Omental fat pad (tissue), 4 donors: ENCODE results near the gene USF2. TPM values are rescaled to one million over a fixed set of nuclear protein-coding genes. Genes with fewer than 3 reads are reported as not detected.
A peak's percentile ranks its signal among the peaks of the same experiment; 100 is the strongest.

Source experiments
- ATAC-seq: fragments of 150-250 bp; one replicate; pipeline ENCODE4 v1.9.1; 2016; ENCODE audit warnings: mild to moderate bottlenecking, moderate library complexity; ENCODE audit not compliant: low FRiP score
- DNase-seq: peaks from one replicate; pipeline ENCODE4 v3.0.0-alpha.2; 2019; ENCODE audit warnings: low spot score
- CTCF ChIP-seq, 3 donors: fragments of 450-650 bp; IDR thresholded peaks; one replicate each; pipeline ENCODE4 v1.5.1; 2016 to 2017; ENCODE audit warnings: antibody characterized with exemption in 3 of 3, mild to moderate bottlenecking in 3 of 3, moderate library complexity in 2 of 3
- total RNA-seq, 4 donors: library from RNA; depleted of rRNA; stranded (reverse); fragments of >200 nt; gene quantifications; one replicate each; pipeline ENCODE4 v1.1.0, GENCODE V29; 2016

Gene USF2
- total RNA-seq, 4 donors from 2014 or later = 67.0 to 106 (median 92.0) TPM

GRCh38 chr19:35267818-35268535, 785 bp upstream of the USF2 start:
- no peak for TF ChIP-seq CTCF (IDR thresholded peaks at IDR 0.05)
- ATAC-seq (peak; percentile 57), DNase-seq (no peak)

DNA sequence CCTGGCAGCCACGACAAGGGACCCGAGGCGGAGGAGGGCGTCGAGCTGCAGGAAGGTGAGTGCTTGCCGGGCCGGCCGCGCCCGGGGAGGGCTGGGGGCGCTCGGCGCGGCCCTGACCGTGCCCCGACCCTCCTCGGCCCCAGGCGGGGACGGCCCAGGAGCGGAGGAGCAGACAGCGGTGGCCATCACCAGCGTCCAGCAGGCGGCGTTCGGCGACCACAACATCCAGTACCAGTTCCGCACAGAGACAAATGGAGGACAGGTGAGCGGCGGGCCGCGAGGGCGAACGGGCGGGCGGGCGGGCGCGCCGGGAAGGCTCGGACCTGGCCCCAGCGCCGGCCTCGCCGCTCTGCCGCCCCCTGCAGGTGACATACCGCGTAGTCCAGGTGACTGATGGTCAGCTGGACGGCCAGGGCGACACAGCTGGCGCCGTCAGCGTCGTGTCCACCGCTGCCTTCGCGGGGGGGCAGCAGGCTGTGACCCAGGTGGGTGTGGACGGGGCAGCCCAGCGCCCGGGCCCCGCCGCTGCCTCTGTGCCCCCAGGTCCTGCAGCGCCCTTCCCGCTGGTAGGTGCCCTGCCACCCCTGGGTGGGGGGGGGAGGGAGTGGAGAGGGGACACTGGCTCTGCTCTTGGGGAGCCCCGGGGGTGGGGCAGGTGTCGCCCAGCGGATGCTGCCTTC, 816 bp downstream of the USF2 start:
- DNase-seq (peak; percentile 54), ATAC-seq (peak; percentile 62)
- peak in 1 of 3 donors; percentile 29 for TF ChIP-seq CTCF (IDR thresholded peaks at IDR 0.05)

DNA sequence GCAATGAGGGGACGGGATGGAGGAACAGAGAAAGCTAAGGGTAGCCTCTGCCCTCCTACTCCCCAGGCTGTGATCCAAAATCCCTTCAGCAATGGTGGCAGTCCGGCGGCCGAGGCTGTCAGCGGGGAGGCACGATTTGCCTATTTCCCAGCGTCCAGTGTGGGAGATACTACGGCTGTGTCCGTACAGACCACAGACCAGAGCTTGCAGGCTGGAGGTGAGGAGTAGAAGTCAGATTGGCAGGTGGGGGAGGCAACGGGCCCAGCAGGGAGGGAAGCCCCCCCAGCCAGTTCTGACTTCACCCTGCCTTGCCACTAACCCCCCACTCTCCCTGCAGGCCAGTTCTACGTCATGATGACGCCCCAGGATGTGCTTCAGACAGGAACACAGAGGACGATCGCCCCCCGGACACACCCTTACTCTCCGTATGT, 1.6 kb downstream of the USF2 start:
- ATAC-seq = no peak
- no peak for TF ChIP-seq CTCF (IDR thresholded peaks at IDR 0.05)
- no peak for DNase-seq

DNA sequence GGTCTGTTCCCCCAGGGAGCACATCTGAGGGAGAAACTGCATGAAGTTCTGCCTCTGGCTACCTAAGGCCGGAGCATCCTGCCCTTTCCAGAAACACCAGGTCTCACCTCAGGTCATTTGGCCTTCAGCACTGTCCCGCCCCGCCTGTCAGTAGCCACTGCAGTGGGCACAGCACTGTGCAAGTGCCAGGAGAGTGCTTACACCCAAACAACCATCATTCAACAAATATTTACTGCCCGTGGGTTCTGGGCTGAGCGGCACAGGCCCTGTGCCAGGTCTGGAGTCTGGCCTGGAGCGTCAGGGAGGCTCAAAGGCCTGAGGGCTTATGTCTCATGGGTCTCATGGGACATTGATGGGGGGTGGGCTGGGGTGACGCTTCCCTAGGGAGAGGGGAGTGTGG, 2.8 kb downstream of the USF2 start:
- DNase-seq (no peak), ATAC-seq (no peak)
- TF ChIP-seq CTCF (IDR thresholded peaks at IDR 0.05) = no peak

GRCh38 chr19:35272122-35272719, 3.5 kb downstream of the USF2 start:
- TF ChIP-seq CTCF (IDR thresholded peaks at IDR 0.05) = no peak
- no peak for DNase-seq
- ATAC-seq = no peak

- no peak for TF ChIP-seq CTCF (IDR thresholded peaks at IDR 0.05)
- ATAC-seq (no peak), DNase-seq (no peak)
Measured at GRCh38 chr19:35272954-35273649, 4.3 kb downstream of the USF2 start.
